Keratinocyte (primary cell): ENCODE data around the gene CTNND2.

ENCODE experiments used
- CTCF ChIP-seq, 3 experiments: IDR thresholded peaks in 1 of 3; conservative IDR thresholded peaks in 1 of 3; optimal IDR thresholded peaks in 1 of 3; 2 replicates in 2 of 3; 3 replicates in 1 of 3; pipeline versions ENCODE3 to v1.5.1; 2011; ENCODE audit warnings: low read length in 3 of 3, mild to moderate bottlenecking in 3 of 3, moderate library complexity in 2 of 3, control low read depth in 1 of 3, inconsistent platforms in 1 of 3; ENCODE audit not compliant: insufficient read depth in 2 of 3; ENCODE audit errors: extremely low read depth in 1 of 3
- EZH2 ChIP-seq: IDR thresholded peaks from one replicate; pipeline ENCODE4 v1.6.1; 2012; ENCODE audit warnings: inconsistent platforms, mild to moderate bottlenecking, low read length, moderate library complexity

GRCh38 chr5:11394933-11395332 lies 509.3 kb downstream of the CTNND2 start:
- TF ChIP-seq CTCF (optimal IDR thresholded peaks at IDR 0.05 in 1 of 3, IDR thresholded peaks at IDR 0.05 in 1 of 3, conservative IDR thresholded peaks at IDR 0.05 in 1 of 3; ENCODE audit: extremely low read depth in 1 of 3, insufficient read depth in 2 of 3, low read length in 3 of 3) (no peak), EZH2 (no peak)
